Gastrocnemius medialis (tissue), 4 donors: ENCODE measurements around the gene SBNO1. TPM values are rescaled to one million over a fixed set of nuclear protein-coding genes. Genes with fewer than 3 reads are reported as not detected.

Experiments used
- ATAC-seq, 2 donors: fragments of 150-250 bp; one replicate each; pipeline ENCODE4 v1.9.1; 2016
- DNase-seq, 2 donors: peaks; one replicate each; pipeline ENCODE4 v3.0.0-alpha.2; 2019
- H3K27ac ChIP-seq, 4 donors: fragments of 200-600 bp; sonication (generic); 1 replicate in 1 of 4; 2 replicates in 3 of 4; pipeline ENCODE4 v1.5.1; 2016 to 2018; ENCODE audit warnings: mild to moderate bottlenecking in 2 of 4, moderate library complexity in 1 of 4
- H3K27me3 ChIP-seq, 3 donors: fragments of 200-600 bp; sonication (generic) in 2 of 3; 1 replicate in 1 of 3; 2 replicates in 2 of 3; pipeline versions ENCODE4 v1.5.1 to v1.6.0; 2016 to 2019; ENCODE audit warnings: mild to moderate bottlenecking in 1 of 3, moderate library complexity in 1 of 3
- H3K36me3 ChIP-seq, 2 donors: fragments of 200-600 bp; sonication (generic) in 1 of 2; one replicate each; pipeline ENCODE4 v1.5.1; 2017 to 2018
- H3K4me1 ChIP-seq, 2 donors: fragments of 200-600 bp; sonication (generic) in 1 of 2; one replicate each; pipeline ENCODE4 v1.5.1; 2016 to 2017; ENCODE audit warnings: mild to moderate bottlenecking in 2 of 2
- H3K4me3 ChIP-seq, 4 donors: fragments of 200-600 bp; sonication (generic) in 3 of 4; 1 replicate in 1 of 4; 2 replicates in 3 of 4; pipeline ENCODE4 v1.5.1; 2016 to 2019; ENCODE audit warnings: mild to moderate bottlenecking in 2 of 4
- H3K9me3 ChIP-seq, 3 donors: fragments of 200-600 bp; sonication (generic) in 2 of 3; 1 replicate in 1 of 3; 2 replicates in 2 of 3; pipeline ENCODE4 v1.5.1; 2016 to 2019
- CTCF ChIP-seq, 5 experiments: fragments of 450-650 bp in 3 of 5; fragments of 200-600 bp in 2 of 5; sonication (generic) in 2 of 5; IDR thresholded peaks in 4 of 5; conservative IDR thresholded peaks in 1 of 5; 1 replicate in 4 of 5; 2 replicates in 1 of 5; pipeline ENCODE4 v1.5.1; 2016 to 2019; ENCODE audit warnings: antibody characterized with exemption in 5 of 5, mild to moderate bottlenecking in 3 of 5, moderate library complexity in 3 of 5
- POLR2A ChIP-seq, 2 donors: fragments of 450-650 bp; IDR thresholded peaks; one replicate each; pipeline ENCODE4 v1.6.1; 2017; ENCODE audit warnings: antibody characterized with exemption in 2 of 2, mild to moderate bottlenecking in 2 of 2, moderate library complexity in 2 of 2
- in situ Hi-C, 4 donors: fragments of 200-750 bp; cut with MboI; loops; one replicate each; pipeline versions ENCODE4 v1.15.0 to v1.8.0; 2017; ENCODE audit warnings: low sequenced_read_pairs in 4 of 4
- intact Hi-C: fragments of 100-400 bp; cut with DNase I; formaldehyde crosslinking; loops from one replicate; pipeline ENCODE4 v1.15.1; 2023; ENCODE audit warnings: low total_unique reads
- total RNA-seq, 4 donors: library from RNA; depleted of rRNA; stranded (reverse); fragments of >200 nt; gene quantifications; one replicate each; pipeline versions ENCODE4 v1.1.0 to v1.2.3, GENCODE V29; 2016

SBNO1 gene
- total RNA-seq, 4 donors from 2014 or later = 26.6 to 29.9 (median 28.8) TPM

DNA sequence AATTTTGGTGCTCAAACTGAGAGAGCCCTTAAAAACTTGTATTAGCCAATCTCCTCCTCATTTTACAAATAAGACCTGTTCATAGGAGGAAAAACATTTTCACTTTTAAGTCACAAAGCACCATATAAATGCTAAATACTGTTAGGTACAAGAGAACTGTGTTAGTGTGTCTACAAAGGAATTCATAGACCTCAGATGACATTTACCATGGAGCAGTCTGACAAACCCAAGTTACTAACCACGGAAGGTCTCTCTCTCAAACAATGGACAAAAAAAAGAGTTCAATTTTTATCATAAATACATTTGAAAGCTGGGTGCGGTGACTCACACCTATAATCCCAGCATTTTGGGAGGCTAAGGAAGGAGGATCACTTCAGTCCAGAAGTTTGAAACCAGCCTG is 10.0 kb downstream of the SBNO1 start:
- ATAC-seq = no peak
- no peak overlapping the region for H3K27ac ChIP-seq
- no peak for TF ChIP-seq POLR2A (IDR thresholded peaks at IDR 0.05)
- no peak for TF ChIP-seq CTCF (IDR thresholded peaks at IDR 0.05 in 4 of 5, conservative IDR thresholded peaks at IDR 0.05 in 1 of 5)
- no peaks in the 10 kb centered on the region for H3K27me3 ChIP-seq
- no peak for DNase-seq
- H3K4me3 ChIP-seq = no peak overlapping the region
- H3K36me3 ChIP-seq = no peaks in the 10 kb centered on the region
- intact Hi-C loops (no loop called here), in situ Hi-C loops (no loop called here)
- no peaks in the 10 kb centered on the region for H3K9me3 ChIP-seq
- H3K4me1 ChIP-seq = peaks cover 4 to 15% of the 10 kb centered on the region in 2 donors

DNA sequence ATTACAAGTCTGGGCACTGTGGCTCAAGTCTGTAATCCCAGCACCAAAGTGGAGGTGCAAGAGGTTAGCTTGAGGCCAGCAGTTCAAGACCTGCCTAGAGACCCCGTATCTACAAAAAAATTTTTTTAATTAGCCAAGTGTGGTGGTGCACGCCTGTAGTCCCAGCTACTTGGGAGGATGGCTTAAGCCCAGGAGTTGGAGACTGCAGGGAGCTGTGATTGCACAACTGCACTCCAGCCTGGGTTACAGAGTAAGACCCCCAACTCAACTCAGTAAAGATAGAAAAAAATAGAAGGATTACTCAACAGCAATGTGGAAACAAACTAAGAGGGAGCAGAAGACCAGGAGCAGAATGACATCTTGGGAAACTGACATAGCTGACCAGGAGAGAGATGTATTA is 13.3 kb downstream of the SBNO1 start:
- in situ Hi-C loops = no loop called here
- ATAC-seq = no peak

GRCh38 chr12:123346946-123347345 is 17.7 kb downstream of the SBNO1 start:
- TF ChIP-seq POLR2A (IDR thresholded peaks at IDR 0.05) = no peak
- TF ChIP-seq CTCF (IDR thresholded peaks at IDR 0.05 in 4 of 5, conservative IDR thresholded peaks at IDR 0.05 in 1 of 5) = no peak
- H3K27ac ChIP-seq = no peak overlapping the region
- no peaks in the 10 kb centered on the region for H3K27me3 ChIP-seq
- H3K4me1 ChIP-seq = no peaks in the 10 kb centered on the region
- H3K4me3 ChIP-seq = no peak overlapping the region
- H3K9me3 ChIP-seq = no peaks in the 10 kb centered on the region
- H3K36me3 ChIP-seq = peaks cover 0 to 31% of the 10 kb centered on the region in 2 donors
- no peak for DNase-seq
- no peak for ATAC-seq
- in situ Hi-C loops (no loop called here), intact Hi-C loops (no loop called here)

More for the DNA sequence above, 13.3 kb downstream of the SBNO1 start:
- TF ChIP-seq CTCF (IDR thresholded peaks at IDR 0.05 in 4 of 5, conservative IDR thresholded peaks at IDR 0.05 in 1 of 5) = no peak
- TF ChIP-seq POLR2A (IDR thresholded peaks at IDR 0.05) = no peak
- H3K27me3 ChIP-seq = no peaks in the 10 kb centered on the region
- intact Hi-C loops = no loop called here
- H3K27ac ChIP-seq = no peak overlapping the region
- no peak for DNase-seq
- H3K4me1 ChIP-seq = peaks cover 0 to 12% of the 10 kb centered on the region in 2 donors
- H3K4me3 ChIP-seq = no peak overlapping the region
- no peaks in the 10 kb centered on the region for H3K9me3 ChIP-seq
- peaks cover 0 to 7% of the 10 kb centered on the region in 2 donors for H3K36me3 ChIP-seq

- TF ChIP-seq POLR2A (IDR thresholded peaks at IDR 0.05) (no peak), CTCF (IDR thresholded peaks at IDR 0.05 in 4 of 5, conservative IDR thresholded peaks at IDR 0.05 in 1 of 5) (no peak)
- no peaks in the 10 kb centered on the region for H3K4me1 ChIP-seq
- in situ Hi-C loops (no loop called here), intact Hi-C loops (no loop called here)
- DNase-seq = no peak
- no peak overlapping the region for H3K27ac ChIP-seq
- H3K36me3 ChIP-seq = peaks cover 0 to 44% of the 10 kb centered on the region in 2 donors
- no peak for ATAC-seq
- H3K4me3 ChIP-seq = no peak overlapping the region
- no peaks in the 10 kb centered on the region for H3K27me3 ChIP-seq
- no peaks in the 10 kb centered on the region for H3K9me3 ChIP-seq
These were observed 20.6 kb downstream of the SBNO1 start for GRCh38 chr12:123344086-123344485.

GRCh38 chr12:123337070-123337469 is 27.6 kb downstream of the SBNO1 start:
- intact Hi-C loops = no loop called here
- Histone ChIP-seq H3K27ac (no peak overlapping the region), H3K4me3 (no peak overlapping the region), H3K36me3 (peaks cover 0 to 52% of the 10 kb centered on the region in 2 donors), H3K9me3 (no peaks in the 10 kb centered on the region), H3K4me1 (no peaks in the 10 kb centered on the region), H3K27me3 (no peaks in the 10 kb centered on the region)
- DNase-seq (no peak), ATAC-seq (no peak)
- in situ Hi-C loops = no loop called here
- TF ChIP-seq POLR2A (IDR thresholded peaks at IDR 0.05) (no peak), CTCF (IDR thresholded peaks at IDR 0.05 in 4 of 5, conservative IDR thresholded peaks at IDR 0.05 in 1 of 5) (no peak)
